Right lung (tissue), 5 donors: Measurements from ENCODE around the gene RSU1. TPM values are rescaled to one million over a fixed set of nuclear protein-coding genes. Genes with fewer than 3 reads are reported as not detected.
"Not testable (repeated sequence)": the region's sequence is repeated elsewhere in the genome, so short reads cannot be mapped to it uniquely, and the experiment has no call there.

Experiments
- DNase-seq, 2 donors: peaks; one replicate each; pipeline ENCODE4 v3.0.0-alpha.2; 2013
- polyA plus RNA-seq, 5 donors: library from polyadenylated mRNA; unstranded; fragments of 120-200 nt; gene quantifications; one replicate each; pipeline versions ENCODE4 v1.2.1 to v1.2.3, GENCODE V29; 2013; ENCODE audit warnings: inconsistent platforms in 1 of 5, low replicate concordance in 1 of 5; ENCODE audit not compliant: insufficient read length in 5 of 5, insufficient read depth in 1 of 5

RSU1 gene
- polyA plus RNA-seq, 5 donors = 76.5 to 126 (median 94.0) TPM

GRCh38 chr10:16788778-16789177 is 28.4 kb downstream of the RSU1 start:
- no peak for DNase-seq

DNA sequence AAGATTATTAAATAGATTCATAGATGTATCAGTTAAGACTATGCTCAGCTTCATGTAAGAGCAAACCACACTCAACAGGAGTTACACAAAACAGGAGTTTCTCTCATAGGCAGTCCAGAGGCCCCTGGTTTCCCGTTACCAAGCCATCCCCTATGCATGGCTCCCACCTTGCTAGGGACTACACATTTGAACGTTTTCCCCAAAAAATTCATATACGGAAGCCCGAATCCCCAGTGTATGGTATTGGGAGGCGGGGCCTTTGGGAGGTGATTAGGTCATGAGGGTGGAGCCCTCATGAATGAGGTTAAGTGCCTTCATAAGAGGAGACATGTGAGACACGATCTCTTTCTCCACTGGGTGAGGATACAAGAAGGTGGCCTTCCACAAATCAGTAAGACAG is 29.1 kb downstream of the RSU1 start:
- no peak for DNase-seq

GRCh38 chr10:16787361-16787791 is 29.8 kb downstream of the RSU1 start:
- DNase-seq = no peak

- DNase-seq = no peak
Observed at GRCh38 chr10:16780338-16780880, 36.8 kb downstream of the RSU1 start.

GRCh38 chr10:16779384-16779915 is 37.8 kb downstream of the RSU1 start:
- peak; percentile 16 to 27 for DNase-seq

DNA sequence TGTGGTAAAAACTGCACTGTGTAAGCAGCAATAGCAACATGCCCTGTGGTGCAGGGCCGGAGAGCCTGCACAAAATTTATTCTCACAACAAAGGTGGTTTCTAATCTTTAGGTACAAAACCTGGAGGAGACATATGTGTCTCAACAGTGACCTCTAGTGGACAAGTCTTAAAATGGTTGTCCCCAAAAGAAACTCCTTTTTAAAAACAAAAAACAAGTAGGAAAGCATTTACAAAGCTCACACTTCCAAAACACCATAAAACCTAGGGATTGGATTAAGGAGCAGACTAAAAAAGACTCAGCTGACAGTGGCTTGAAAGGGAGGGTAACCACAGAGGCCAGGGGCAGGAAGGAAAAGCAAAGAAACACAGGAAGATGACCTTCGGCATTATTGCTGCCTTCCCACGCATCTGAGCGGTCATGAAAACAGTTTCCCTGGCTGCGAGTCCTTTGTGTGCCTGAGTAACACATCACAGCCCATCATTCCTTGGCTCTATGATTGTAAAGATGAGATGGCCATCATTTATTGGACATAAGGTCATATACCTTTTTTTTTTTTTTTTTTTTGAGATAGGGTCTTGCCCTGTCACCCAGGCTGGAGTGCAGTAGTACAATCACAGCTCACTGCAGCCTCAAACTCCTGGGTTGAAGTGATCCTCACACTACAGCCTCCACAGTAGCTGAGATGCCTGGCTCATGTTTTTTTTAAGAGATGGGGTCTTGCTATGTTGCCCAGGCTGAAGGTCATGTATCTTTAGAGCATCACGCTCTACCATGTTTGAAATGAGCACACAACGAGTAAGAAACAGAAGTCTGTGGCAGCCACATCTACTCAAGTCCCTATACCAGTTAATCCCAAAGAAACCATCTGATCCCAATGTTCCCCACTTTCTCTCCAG is 39.5 kb downstream of the RSU1 start:
- DNase-seq = peak; percentile 27 to 46

- DNase-seq = no peak
Observed at GRCh38 chr10:16776896-16777295, 40.3 kb downstream of the RSU1 start.

DNA sequence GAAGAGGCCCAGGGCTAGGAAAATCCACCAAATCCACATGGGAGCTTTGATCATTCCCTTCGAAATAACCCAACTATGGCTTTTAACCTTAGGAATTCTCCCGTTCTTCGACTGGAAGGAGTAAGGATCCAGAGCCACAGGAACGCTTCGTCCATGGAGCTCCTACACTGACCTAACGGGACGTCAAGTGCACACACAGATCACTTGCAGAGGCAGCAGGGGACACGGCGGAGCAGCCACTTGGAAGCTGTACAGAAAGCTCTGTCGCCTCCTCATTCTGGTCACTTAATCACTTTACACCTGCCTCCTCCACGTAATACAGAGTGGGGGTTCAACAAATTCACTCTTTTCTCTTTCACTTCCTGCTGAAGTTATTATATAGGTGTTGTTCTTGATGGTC is 43.9 kb downstream of the RSU1 start:
- DNase-seq = no peak

- no peak for DNase-seq
Observed at GRCh38 chr10:16770670-16771069, 46.6 kb downstream of the RSU1 start.

- no peak for DNase-seq
Observed at GRCh38 chr10:16770141-16770540, 47.1 kb downstream of the RSU1 start.

DNA sequence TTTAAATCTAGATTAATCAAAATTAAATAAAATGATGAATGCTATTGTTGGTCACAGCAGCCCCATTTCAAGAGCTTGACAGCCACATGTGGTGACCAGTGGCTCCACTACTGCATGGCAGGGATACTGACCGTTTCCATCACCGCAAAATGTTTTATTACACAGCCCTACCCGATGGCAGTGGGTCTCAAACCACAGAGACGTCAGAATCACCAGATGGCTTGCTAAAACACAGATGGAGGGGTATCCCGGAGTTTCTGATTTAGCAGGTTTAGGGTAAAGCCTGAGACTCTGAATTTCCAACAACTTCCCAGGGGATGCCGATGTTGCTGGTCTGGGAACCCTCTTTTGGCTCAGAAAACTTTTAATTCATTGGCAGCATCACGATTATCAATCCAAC is 47.9 kb downstream of the RSU1 start:
- no peak for DNase-seq

- DNase-seq = no peak
Observed at GRCh38 chr10:16768702-16769101, 48.5 kb downstream of the RSU1 start.

DNA sequence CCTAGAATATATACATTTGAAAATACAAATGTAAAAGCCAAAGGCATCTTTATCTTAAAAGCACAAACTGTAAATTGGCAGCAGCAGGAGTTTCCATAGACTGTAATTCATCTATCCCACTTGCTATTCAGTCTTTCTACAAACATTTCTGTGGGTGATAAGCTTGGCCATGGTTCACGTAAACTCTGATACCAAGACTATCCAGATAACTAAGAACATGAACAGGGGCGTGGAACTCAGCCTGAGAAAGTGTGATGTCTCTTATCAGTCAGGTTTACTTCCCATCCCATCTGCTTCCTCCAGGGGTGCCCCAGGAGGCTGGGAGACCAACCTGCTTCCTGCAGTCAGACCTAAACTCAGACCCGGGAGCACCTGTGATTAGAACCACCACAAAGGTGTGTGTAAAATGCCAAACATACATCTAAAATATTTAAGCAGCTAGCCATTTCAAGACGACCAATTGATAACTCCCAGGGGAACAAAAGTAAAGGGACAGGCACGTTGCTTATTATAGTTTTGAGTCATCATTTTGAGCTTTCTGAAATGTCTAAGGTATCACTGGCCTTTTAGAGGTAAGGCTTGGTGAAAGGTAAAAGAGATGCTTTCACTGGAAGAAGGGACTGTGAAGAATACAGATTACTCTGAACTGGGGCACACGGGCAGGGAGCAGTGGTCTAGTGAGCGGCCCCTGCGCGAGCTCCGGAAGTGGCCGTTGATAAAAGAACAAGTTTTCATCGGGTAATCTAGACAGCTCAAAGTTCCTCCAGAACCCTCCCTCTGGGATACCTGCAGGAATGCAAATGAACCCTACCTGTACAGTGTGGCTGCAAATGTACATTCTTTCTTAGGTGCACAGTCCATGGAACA is 51.5 kb downstream of the RSU1 start:
- DNase-seq = no peak

DNA sequence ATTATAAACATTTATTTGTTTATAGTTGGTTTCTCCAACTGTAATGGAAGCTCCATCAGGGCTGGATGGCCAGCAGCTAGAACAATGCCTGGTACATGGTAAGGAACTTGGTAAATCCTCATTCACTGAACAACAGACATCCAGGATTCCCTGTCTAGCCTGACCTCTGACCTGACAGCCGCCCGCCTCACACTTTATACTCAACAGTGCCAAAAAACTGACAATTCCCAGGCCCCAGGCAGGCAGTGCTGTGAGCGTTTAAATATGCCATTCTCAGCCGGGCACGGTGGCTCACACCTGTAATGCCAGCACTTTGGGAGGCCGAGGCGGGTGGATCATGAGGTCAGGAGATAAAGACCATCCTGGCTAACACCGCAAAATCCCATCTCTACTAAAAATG is 55.9 kb downstream of the RSU1 start:
- DNase-seq = no peak

GRCh38 chr10:16756561-16757221 is 60.5 kb downstream of the RSU1 start:
- DNase-seq = no peak

- DNase-seq = no peak
Observed at GRCh38 chr10:16754765-16755164, 62.5 kb downstream of the RSU1 start.

- not testable (repeated sequence) for DNase-seq
Observed at GRCh38 chr10:16752849-16753248, 64.4 kb downstream of the RSU1 start.

DNA sequence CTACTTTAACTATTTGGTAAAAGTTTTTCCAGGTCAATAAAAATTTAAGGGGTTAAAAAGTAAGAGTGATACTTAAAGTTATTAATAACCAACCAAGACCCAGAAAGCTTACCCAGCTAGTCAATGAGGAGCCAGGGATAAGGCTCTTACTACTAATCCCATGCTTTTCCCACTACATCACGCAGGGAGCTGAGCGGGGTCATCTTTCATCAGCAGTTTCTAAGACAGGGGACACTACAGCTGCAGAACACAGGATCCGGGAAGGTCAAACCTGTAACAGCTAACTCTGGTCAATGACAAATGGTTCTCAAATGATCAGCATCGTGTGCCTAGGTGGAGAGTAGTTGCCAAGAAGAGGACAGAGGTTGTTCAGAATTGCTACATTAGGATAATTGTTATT is 65.1 kb downstream of the RSU1 start:
- no peak for DNase-seq

DNA sequence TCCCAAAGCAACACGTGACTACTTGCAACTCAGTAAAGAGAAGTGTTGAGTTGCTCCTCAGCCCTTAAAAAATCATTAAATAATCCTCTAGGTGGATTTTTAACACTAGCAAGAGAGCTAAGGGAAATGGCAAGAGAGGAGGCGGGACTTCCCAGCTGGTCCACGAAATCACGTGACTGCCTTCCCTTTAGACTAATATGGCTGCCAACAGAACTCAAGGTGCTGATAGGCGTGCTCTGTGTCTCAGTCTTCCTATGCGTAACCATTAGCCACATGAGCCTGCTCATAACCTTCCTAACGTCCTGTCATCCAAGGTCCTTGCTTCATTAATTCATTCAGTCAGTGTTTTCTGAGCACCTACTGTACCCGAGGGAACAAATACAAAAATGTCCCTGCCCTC is 66.0 kb downstream of the RSU1 start:
- no peak for DNase-seq

GRCh38 chr10:16750461-16750860 is 66.8 kb downstream of the RSU1 start:
- no peak for DNase-seq

DNA sequence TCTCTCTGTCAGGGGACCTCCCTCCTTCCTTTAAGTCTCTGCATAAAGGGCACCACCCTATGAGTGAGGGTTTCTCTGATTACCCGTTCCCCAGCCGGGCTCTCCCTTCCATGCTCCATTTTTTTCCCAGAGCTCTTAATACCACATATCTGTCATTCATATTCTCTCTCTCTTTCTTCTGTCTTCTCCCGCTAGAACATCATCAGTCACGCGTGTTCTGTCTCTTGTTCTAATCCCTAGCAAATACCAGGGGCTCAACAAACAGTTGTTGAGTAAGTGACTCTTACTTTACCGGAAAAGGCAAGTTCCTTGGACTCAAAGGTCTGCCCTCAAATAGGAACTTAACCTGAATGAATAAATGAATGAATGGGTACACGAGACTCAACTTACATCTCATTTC is 68.5 kb downstream of the RSU1 start:
- DNase-seq = no peak

- no peak for DNase-seq
Observed at GRCh38 chr10:16746856-16747255, 70.4 kb downstream of the RSU1 start.
